Kidney (tissue), 14 donors: Measurements from ENCODE around the gene P2RY2. TPM values are rescaled to one million over a fixed set of nuclear protein-coding genes. Genes with fewer than 3 reads are reported as not detected.

Experiments used
- DNase-seq, 5 donors: peaks; one replicate each; pipeline ENCODE4 v3.0.0-alpha.2; 2013 to 2020
- FAIRE-seq: peaks from 2 replicates; lab custom pipeline; 2012; peaks lifted over from hg19 to GRCh38; lab: Jason Lieb, UNC
- H3K27ac ChIP-seq, 2 donors: one replicate each; pipeline ENCODE4 v1.7.0; 2013; ENCODE audit warnings: low read depth in 2 of 2, low read length in 2 of 2, inconsistent platforms in 1 of 2
- H3K27me3 ChIP-seq: one replicate; pipeline ENCODE4 v1.7.1; 2013; ENCODE audit warnings: low read length, inconsistent platforms; ENCODE audit not compliant: control insufficient read depth, insufficient read depth
- H3K36me3 ChIP-seq, 3 donors: one replicate each; pipeline versions ENCODE4 v1.7.0 to v1.7.1; 2013; ENCODE audit warnings: low read length in 3 of 3, control low read depth in 1 of 3, inconsistent platforms in 1 of 3; ENCODE audit not compliant: insufficient read depth in 3 of 3, control insufficient read depth in 2 of 3
- H3K4me1 ChIP-seq, 3 donors: one replicate each; pipeline versions ENCODE4 v1.7.0 to v1.7.1; 2013; ENCODE audit warnings: low read length in 3 of 3, inconsistent platforms in 1 of 3, low read depth in 1 of 3; ENCODE audit not compliant: control insufficient read depth in 2 of 3, insufficient read depth in 2 of 3
- H3K4me3 ChIP-seq, 3 donors: one replicate each; pipeline versions ENCODE4 v1.7.0 to v1.8.1; 2013; ENCODE audit warnings: low read length in 3 of 3, control low read depth in 1 of 3, inconsistent platforms in 1 of 3
- H3K9ac ChIP-seq, 3 donors: one replicate each; pipeline versions ENCODE4 v1.7.0 to v1.7.1; 2013; ENCODE audit warnings: low read length in 3 of 3, control low read depth in 1 of 3, inconsistent platforms in 1 of 3
- H3K9me3 ChIP-seq, 3 donors: one replicate each; pipeline versions ENCODE4 v1.7.0 to v1.7.1; 2013; ENCODE audit warnings: low read length in 3 of 3, control low read depth in 1 of 3, inconsistent platforms in 1 of 3; ENCODE audit not compliant: control insufficient read depth in 2 of 3, insufficient read depth in 1 of 3
- intact Hi-C: fragments of 100-400 bp; cut with DNase I; formaldehyde crosslinking; loops from one replicate; pipeline ENCODE4 v1.11.1; 2022
- polyA plus RNA-seq: library from polyadenylated mRNA; stranded (reverse); fragments of 350-450 nt; fragmentation: Illumina TruSeq; extraction: RNeasy Lipid Tissue Mini Kit (QIAGEN cat#74804); gene quantifications from one replicate; pipeline ENCODE4 v1.2.3, GENCODE V29; 2014; ENCODE audit warnings: low read depth, low replicate concordance; ENCODE audit not compliant: insufficient read depth
- total RNA-seq: library from RNA; stranded (reverse); fragmentation: NEBNext Ultra II Directional; extraction: Animal tissue kit (Norgen Biotek cat#: 25700); gene quantifications from one replicate; pipeline ENCODE4 v1.2.1, GENCODE V29; 2021
- TF ChIP-seq, protein P1 (sequence below): IDR thresholded peaks from 3 replicates; pipeline ENCODE4 v1.5.1; 2012; ENCODE audit warnings: mild to moderate bottlenecking, moderate library complexity, borderline replicate concordance; ENCODE audit not compliant: insufficient read depth; ENCODE audit errors: extremely low read depth
- donor health status: control.
- donor health status: control.
- donor health status: control.
- donor health status: control.
- donor health status: control.
- donor health status: DM: yes; HTN: yes; CAD: no.
- donor health status: Normal renal cell carcinoma (clear cell type).

The P2RY2 gene
- total and polyA plus RNA-seq, 2 donors from 2014 or later, result 1.3 to 9.7 TPM

DNA sequence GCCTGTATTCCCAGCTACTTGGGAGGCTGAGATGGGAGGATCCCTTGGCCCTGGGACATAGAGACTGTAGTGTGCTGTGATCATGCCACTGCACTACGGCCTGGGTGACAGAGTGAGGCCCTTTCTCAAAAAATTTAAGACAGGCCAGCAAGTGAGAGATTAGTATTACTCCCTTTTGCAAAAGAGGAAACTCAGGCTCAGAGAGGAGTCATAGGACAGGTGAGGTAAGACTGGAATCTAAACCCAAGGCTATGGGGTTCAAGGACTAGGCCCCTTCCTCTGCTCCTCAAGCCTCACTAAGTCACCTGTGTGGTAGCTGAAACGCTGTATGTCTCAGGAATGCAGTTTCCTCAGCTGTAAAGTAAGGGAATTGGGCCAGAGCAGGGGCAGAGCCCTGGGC lies 1.6 kb upstream of the P2RY2 start:
- no peaks in the 10 kb centered on the region for H3K27me3 ChIP-seq
- no peak for FAIRE-seq
- H3K9ac ChIP-seq, result no peak overlapping the region
- H3K9me3 ChIP-seq, result no peaks in the 10 kb centered on the region
- H3K4me1 ChIP-seq, result peaks cover 0 to 6% (median 0%) of the 10 kb centered on the region in 3 donors
- H3K4me3 ChIP-seq, result no peak overlapping the region
- no peaks in the 10 kb centered on the region for H3K36me3 ChIP-seq
- TF ChIP-seq, protein P1, sequence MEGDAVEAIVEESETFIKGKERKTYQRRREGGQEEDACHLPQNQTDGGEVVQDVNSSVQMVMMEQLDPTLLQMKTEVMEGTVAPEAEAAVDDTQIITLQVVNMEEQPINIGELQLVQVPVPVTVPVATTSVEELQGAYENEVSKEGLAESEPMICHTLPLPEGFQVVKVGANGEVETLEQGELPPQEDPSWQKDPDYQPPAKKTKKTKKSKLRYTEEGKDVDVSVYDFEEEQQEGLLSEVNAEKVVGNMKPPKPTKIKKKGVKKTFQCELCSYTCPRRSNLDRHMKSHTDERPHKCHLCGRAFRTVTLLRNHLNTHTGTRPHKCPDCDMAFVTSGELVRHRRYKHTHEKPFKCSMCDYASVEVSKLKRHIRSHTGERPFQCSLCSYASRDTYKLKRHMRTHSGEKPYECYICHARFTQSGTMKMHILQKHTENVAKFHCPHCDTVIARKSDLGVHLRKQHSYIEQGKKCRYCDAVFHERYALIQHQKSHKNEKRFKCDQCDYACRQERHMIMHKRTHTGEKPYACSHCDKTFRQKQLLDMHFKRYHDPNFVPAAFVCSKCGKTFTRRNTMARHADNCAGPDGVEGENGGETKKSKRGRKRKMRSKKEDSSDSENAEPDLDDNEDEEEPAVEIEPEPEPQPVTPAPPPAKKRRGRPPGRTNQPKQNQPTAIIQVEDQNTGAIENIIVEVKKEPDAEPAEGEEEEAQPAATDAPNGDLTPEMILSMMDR, result no peak
- no peak for DNase-seq
- intact Hi-C loops, result no loop called here
- H3K27ac ChIP-seq, result no peak overlapping the region

DNA sequence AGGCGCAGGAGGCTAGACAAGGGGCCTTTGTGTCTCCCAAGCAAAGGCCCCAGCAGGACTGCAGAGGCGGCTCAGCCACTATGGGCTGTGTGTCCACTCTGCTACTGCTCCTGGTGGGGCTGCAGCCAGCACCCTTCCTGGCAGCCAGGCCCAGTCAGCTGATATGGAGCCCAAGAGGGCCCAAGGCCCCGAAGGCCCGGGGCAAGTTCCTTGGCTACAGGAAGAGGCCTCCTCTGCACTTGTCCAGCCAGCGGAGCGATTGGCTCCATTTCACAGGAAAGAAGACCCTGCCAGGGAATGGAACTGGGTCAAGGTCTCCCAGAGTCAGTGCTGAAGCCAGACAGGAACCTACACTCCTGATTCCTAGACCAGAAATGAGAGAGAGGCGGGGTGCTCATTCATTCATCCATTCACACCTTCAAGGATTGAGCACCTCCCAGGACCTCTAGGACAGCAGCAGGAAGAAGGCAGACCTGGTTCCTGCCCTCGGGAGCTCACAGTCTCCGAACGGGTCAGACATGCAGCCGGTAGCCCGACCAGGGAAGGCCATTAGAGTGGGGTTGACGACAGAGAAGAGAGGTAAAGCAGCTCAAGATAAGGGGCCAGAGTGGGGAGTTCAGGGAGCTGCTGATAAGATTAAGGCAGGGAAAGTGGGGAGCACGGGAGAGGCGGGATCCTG lies 811 bp upstream of the P2RY2 start:
- TF ChIP-seq, protein P1, result no peak
- intact Hi-C loops, result no loop called here
- DNase-seq, result no peak
- peak overlapping the region in 1 of 3 donors; percentile 63 for H3K4me3 ChIP-seq
- no peak overlapping the region for H3K27ac ChIP-seq
- no peak overlapping the region for H3K9ac ChIP-seq
- H3K36me3 ChIP-seq, result no peaks in the 10 kb centered on the region
- H3K27me3 ChIP-seq, result no peaks in the 10 kb centered on the region
- no peaks in the 10 kb centered on the region for H3K9me3 ChIP-seq
- peaks cover 0 to 6% (median 0%) of the 10 kb centered on the region in 3 donors for H3K4me1 ChIP-seq
- FAIRE-seq, result no peak

DNA sequence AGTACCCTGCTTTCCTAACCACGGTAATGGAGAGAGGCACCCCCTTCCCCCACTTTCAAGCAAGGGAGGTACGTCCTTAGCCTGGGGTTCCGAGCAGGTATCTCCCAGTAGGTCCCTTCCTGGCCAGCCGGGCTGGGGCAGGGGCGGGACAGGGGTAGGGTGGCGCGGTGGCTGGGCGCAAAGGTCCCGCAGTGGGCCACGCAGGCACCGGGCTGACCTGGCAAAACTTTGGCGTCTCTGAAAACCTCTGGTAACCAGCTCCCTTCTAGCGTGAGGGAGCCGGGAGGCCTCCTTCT lies 323 bp upstream of the P2RY2 start:
- no peaks in the 10 kb centered on the region for H3K9me3 ChIP-seq
- no peak overlapping the region for H3K9ac ChIP-seq
- H3K27ac ChIP-seq, result no peak overlapping the region
- peak overlapping the region in 2 of 3 donors; percentile 19 to 63 for H3K4me3 ChIP-seq
- intact Hi-C loops, result no loop called here
- FAIRE-seq (no peak), DNase-seq (no peak)
- H3K27me3 ChIP-seq, result no peaks in the 10 kb centered on the region
- H3K36me3 ChIP-seq, result no peaks in the 10 kb centered on the region
- peaks cover 0 to 6% (median 0%) of the 10 kb centered on the region in 3 donors for H3K4me1 ChIP-seq
- TF ChIP-seq, protein P1, result no peak

DNA sequence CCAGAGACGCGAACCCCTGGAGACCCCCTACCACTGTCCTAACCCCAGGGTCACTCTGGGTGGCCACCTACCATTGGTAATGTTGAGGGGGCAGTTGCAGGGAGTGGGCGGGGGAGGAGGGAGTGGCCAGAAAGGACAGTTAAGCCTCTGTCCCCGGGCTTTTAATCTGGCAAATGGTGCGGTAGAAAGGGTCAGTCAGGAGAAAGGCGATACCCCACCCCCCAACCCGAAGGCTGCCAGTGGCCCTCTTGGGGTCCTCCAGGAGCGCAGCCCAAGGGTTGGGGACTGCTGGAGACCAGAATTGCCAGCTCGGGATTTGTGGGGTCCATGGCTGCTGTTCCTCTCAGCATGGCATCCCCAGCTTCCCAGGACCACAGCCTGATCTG lies 742 bp downstream of the P2RY2 start:
- FAIRE-seq (no peak), DNase-seq (no peak)
- H3K27me3 ChIP-seq, result no peaks in the 10 kb centered on the region
- H3K9ac ChIP-seq, result peak overlapping the region in 2 of 3 donors; percentile 34 to 42
- no peaks in the 10 kb centered on the region for H3K36me3 ChIP-seq
- H3K9me3 ChIP-seq, result no peaks in the 10 kb centered on the region
- peaks cover 0 to 6% (median 0%) of the 10 kb centered on the region in 3 donors for H3K4me1 ChIP-seq
- TF ChIP-seq, protein P1, result no peak
- H3K27ac ChIP-seq, result no peak overlapping the region
- peak overlapping the region; percentile 33 to 63 (median 60) for H3K4me3 ChIP-seq
- intact Hi-C loops, result no loop called here
